ENCODE results near the gene DAO. TPM values are rescaled to one million over a fixed set of nuclear protein-coding genes. Genes with fewer than 3 reads are reported as not detected.

DAO gene
- total RNA-seq, 2 experiments from 2014 or later = not detected

DNA sequence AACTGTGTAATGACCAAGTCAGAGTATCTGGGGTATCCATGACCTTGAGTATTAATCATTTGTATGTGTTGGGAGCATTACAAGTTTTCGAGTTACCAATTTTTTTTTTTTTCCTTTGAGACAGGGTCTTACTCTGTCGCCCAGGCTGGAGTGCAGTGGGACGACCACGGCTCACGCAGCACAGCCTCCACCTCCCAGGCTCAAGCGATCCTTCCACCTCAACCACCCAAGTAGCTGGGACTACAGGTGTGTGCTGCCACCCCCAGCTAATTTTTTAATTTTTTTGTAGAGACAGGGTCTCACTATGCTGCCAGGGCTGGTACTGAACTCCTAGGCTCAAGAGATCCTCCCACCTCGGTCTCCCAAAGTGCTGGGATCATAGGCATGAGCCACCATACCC lies 42.2 kb upstream of the DAO start:
- Mint-ChIP-seq H3K27me3 (no peaks in the 10 kb centered on the region), H3K27ac (peak overlapping the region; percentile 91), H3K4me3 (peak overlapping the region; percentile 65), H3K36me3 (ENCODE audit: low read depth) (peaks cover 39% of the 10 kb centered on the region), H3K4me1 (ENCODE audit: low read depth) (peaks cover 52% of the 10 kb centered on the region), H3K9me3 (no peaks in the 10 kb centered on the region)
- DNase-seq = no peak
- intact Hi-C loops (cut with micrococcal nuclease) = no loop called here
- CTCF ChIA-PET = interaction anchor here (0.6 to 4.1 kb wide), 6 partner anchors 34 to 442 kb away, joined by 3 to 15 read pairs (median 3); no protein-coding TSS in a partner anchor
- no peak for ATAC-seq
- POLR2A ChIA-PET = interaction anchor here (0.6 to 3.3 kb wide), 10 partner anchors 9 to 277 kb away, joined by 3 to 19 read pairs (median 4); partner anchors contain the start of genes SART3 and SSH1
- TF ChIP-seq, protein P1, sequence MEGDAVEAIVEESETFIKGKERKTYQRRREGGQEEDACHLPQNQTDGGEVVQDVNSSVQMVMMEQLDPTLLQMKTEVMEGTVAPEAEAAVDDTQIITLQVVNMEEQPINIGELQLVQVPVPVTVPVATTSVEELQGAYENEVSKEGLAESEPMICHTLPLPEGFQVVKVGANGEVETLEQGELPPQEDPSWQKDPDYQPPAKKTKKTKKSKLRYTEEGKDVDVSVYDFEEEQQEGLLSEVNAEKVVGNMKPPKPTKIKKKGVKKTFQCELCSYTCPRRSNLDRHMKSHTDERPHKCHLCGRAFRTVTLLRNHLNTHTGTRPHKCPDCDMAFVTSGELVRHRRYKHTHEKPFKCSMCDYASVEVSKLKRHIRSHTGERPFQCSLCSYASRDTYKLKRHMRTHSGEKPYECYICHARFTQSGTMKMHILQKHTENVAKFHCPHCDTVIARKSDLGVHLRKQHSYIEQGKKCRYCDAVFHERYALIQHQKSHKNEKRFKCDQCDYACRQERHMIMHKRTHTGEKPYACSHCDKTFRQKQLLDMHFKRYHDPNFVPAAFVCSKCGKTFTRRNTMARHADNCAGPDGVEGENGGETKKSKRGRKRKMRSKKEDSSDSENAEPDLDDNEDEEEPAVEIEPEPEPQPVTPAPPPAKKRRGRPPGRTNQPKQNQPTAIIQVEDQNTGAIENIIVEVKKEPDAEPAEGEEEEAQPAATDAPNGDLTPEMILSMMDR (IDR thresholded peaks at IDR 0.05) = no peak

DNA sequence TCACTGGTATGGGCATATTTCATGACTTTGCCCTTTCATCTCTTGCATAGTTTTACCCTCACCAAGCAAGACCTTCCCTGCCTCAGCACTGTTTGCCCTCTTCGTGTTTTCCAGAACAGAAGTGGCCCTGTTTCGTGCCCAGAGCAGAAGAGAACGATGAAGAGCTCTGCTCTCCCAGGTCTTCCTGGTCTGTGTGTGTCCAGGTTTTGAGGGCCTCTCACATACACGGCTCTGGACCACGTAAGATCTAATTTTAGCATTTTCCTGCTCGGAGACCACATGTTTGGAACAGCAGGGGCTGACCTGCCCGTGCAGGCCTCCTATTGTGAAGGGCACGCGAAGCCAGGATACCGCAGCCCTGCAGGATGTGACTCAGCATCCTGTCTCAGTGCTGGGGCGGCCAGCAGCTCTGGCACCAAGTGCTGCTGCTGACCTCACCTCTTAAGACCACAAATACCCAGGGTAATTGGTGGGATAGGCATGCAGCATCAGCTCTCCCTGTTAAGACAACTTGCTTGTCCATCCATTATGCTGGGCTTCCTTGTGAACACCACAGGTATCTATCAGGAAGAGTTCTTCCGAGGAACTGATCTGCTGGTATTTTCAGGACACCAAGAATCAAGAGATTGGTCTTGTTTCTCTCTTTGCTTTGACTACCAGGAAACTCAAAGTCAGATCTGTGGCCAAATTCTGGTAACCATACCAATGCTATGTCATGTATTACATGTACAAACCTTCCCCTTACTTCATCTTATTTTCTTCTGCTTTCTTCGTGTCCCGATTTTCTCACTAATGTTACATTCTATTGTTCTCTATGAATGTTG lies 41.5 kb upstream of the DAO start:
- peak overlapping the region; percentile 91 for H3K27ac Mint-ChIP-seq
- POLR2A ChIA-PET = interaction anchor here (0.6 to 3.3 kb wide), 13 partner anchors 8 to 277 kb away, joined by 3 to 19 read pairs (median 4); partner anchors contain the start of genes SART3 and SSH1
- CTCF ChIA-PET = interaction anchor here (1.0 to 4.1 kb wide), 5 partner anchors 13 to 185 kb away, joined by 3 to 15 read pairs (median 3); no protein-coding TSS in a partner anchor
- H3K4me1 Mint-ChIP-seq (ENCODE audit: low read depth) = peaks cover 52% of the 10 kb centered on the region
- H3K27me3 Mint-ChIP-seq = no peaks in the 10 kb centered on the region
- H3K4me3 Mint-ChIP-seq = peak overlapping the region; percentile 65
- DNase-seq (peak; percentile 90), ATAC-seq (peak; percentile 94)
- intact Hi-C loops (cut with micrococcal nuclease) = no loop called here
- TF ChIP-seq, protein P1 (IDR thresholded peaks at IDR 0.05) = no peak
- peaks cover 39% of the 10 kb centered on the region for H3K36me3 Mint-ChIP-seq (ENCODE audit: low read depth)
- no peaks in the 10 kb centered on the region for H3K9me3 Mint-ChIP-seq

DNA sequence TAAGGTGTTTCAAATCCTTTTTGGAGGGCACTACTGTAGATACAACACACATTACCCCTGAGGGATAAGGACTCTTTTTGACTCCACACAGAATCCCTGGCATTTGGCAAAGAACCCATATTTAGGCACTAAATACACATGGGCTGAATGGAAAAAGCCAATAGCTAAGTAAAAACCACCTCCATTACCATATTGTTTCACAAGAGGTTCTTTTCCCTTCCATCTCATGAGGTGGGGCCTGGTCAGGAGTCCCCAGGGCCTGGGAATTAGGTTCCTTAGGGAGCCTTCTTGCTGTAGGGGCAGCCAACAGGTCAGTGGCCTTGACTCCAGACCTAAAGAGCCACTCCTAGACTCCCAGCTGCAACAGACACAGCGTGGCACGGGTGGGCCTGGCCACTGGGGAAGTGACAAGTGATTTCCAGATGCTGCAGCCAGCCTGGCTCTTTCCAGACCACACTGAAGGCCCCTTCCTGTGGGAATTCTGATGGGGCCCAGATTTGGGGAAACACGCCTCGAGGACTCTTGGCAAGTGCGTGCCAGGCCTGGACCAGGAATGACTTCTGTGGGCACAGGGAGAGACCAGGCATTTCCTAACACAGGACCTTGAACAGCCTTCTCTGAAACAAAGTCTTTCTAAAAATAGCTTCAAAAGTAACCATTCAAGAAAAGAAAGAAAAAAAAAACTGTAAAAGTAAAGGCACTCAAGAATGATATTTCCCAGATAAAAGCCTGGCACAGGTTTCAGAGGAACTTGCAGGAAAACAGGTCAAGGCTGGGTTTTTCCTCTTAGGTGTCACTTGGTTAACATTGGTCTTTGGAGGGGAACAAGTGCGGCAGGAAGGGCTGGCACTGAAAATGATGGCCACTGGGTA lies 40.6 kb upstream of the DAO start:
- intact Hi-C loops (cut with micrococcal nuclease) = no loop called here
- ChIA-PET CTCF (interaction anchor here (0.7 to 4.1 kb wide), 4 partner anchors 14 to 35 kb away, joined by 3 to 15 read pairs (median 4); partner anchors contain the start of gene SSH1), POLR2A (interaction anchor here (0.8 to 3.3 kb wide), 8 partner anchors 10 to 278 kb away, joined by 3 to 19 read pairs (median 5); partner anchors contain the start of genes SART3 and SSH1)
- Mint-ChIP-seq H3K9me3 (no peaks in the 10 kb centered on the region), H3K4me1 (ENCODE audit: low read depth) (peaks cover 52% of the 10 kb centered on the region), H3K27me3 (no peaks in the 10 kb centered on the region), H3K4me3 (peak overlapping the region; percentile 65), H3K27ac (peak overlapping the region; percentile 91), H3K36me3 (ENCODE audit: low read depth) (peaks cover 36% of the 10 kb centered on the region)
- DNase-seq = no peak
- ATAC-seq = peak; percentile 2
- TF ChIP-seq, protein P1 (IDR thresholded peaks at IDR 0.05) = no peak

DNA sequence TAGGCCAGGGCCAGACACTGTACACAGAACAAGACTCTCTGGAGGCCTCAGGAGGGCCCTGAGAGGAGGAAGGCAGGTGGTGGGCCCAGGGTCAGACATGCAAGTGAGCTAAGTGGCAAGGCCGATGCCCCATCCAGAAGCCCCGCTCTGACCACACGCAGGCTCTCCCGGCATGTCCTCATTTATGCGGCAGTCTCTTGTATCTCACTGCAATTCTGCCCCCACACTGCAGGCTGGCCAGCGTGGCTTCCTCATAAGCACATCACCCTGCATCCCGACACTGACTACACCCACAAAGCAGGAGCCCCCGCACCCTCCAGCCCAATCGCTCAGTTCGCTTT lies 40.0 kb upstream of the DAO start:
- CTCF ChIA-PET = interaction anchor here (1.0 to 4.1 kb wide), 3 partner anchors 14 to 36 kb away, joined by 3 to 15 read pairs (median 3); no protein-coding TSS in a partner anchor
- Mint-ChIP-seq H3K4me1 (ENCODE audit: low read depth) (peaks cover 49% of the 10 kb centered on the region), H3K36me3 (ENCODE audit: low read depth) (peaks cover 33% of the 10 kb centered on the region), H3K9me3 (no peaks in the 10 kb centered on the region), H3K27ac (peak overlapping the region; percentile 91), H3K4me3 (no peak overlapping the region), H3K27me3 (no peaks in the 10 kb centered on the region)
- ATAC-seq (no peak), DNase-seq (no peak)
- intact Hi-C loops (cut with micrococcal nuclease) = no loop called here
- POLR2A ChIA-PET = interaction anchor here (3.3 kb wide), 1 partner anchor 18 kb away, joined by 19 read pairs; the partner anchor contains the start of gene SSH1
- TF ChIP-seq, protein P1 (IDR thresholded peaks at IDR 0.05) = no peak

All from activated CD8-positive, alpha-beta T cell treated with anti-CD3 and anti-CD28 coated beads for 36 hours (primary cell).